HG03565 (cell line): Measurements from ENCODE around the gene CLDN1.

Source experiments
- ATAC-seq: cut with Tn5 transposase; IDR thresholded peaks from one replicate; pipeline ENCODE4 v1.9.1; 2021; ENCODE audit warnings: mild to moderate bottlenecking, moderate library complexity; ENCODE audit not compliant: unreplicated experiment

Gene CLDN1

DNA sequence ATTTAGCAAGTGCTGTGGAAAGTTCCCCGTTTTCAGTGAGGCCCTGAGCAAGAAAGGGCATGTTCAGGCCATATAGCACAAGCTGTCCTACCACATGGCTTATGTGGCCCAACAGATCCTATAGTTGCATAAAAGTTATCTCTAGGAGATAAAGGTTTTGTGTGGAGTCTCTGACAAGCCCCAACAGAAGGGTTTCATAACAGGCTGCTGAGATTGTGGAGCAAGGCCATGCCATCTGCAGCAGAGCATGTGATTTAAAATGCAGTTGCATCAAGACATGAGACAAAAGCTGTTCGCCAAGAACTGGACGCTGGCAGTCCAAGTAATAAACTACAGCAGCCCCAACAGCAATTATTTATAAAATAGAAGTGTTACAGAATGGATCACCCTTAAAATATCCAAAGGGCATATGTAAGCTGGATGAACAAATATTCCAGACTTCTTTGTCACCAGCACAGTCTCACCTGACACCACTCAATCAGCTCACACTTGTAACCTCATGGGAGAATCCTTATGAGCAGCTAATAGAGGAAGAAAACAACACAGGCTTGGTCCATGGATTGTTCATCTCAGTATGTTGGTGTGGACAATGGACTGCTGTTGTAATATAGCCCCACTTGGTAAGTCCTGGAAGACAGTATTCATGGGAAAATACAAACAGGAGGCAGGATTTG, 14.4 kb upstream of the CLDN1 start:
- no peak for ATAC-seq

DNA sequence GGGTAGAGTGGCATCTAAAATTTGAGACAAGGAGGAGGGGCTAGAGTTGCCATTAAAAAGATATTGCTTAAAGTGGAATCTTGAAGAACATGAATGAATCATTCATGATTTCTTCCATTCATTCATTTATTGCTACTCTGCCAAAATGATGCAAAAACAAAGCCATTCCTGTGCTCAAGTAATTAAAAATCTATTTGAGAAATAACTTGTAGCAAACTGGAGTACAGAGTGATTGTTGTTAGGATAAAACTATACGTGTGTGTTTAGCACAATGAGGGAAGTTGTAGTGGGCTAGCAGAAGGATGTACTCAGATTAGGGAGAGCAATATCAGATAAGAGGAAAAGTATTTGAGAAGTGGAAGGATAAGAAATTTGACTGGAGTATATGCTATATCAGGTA, 11.7 kb upstream of the CLDN1 start:
- no peak for ATAC-seq

DNA sequence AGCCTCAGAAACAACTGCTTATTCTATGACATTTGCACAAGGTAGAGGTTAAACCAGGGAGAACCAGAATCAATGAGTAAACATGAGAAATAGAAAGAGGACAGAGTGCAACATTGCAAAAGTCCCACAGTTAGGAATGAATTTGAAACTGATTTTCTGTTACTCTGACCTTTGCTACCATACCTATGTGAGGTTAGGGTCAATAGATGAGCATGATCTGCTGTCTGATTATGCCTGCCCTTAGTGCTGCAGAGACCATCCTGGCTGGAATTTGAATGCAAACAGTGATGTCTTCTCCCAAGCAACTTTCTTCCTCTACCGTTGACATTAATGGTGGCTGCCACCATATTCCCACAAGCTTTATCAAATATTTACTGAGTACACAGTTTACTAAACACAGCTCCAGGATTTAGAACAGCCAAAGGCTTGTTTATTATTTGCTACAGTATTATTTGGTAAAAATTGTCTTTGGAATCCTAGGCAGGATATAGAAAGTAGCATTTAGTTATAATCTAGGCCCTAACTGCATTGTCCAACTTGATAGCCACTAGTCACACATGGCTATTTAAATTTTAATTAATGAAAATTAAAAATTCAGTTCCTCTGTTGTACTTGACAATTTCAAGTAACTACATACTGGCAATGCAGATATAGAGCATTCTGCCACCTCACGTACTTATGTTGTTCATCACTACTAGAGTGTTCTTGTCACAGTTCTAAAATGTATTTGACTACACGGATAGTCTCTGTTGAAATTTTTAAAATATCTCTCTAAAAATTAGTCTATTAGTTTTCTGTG, 8.9 kb upstream of the CLDN1 start:
- ATAC-seq: no peak

DNA sequence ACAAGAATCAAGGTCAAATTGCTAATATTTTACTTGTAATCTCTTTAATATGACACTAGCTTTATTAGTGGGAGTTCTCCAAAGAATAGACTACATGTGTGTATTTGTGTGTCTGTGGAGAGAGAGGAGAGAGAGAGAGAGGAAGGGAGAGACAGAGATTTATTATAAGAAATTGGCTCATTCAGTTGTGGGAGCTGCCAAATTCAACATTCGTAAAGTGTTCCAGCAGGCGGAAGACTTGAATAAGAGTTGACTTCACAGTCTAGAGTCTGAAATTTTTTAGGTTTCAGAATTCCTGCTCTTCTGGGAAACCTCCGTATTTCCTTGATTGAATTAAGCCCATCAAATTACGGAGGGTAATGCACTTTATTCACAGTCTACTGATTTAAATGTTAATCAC, 4.7 kb upstream of the CLDN1 start:
- ATAC-seq: no peak

DNA sequence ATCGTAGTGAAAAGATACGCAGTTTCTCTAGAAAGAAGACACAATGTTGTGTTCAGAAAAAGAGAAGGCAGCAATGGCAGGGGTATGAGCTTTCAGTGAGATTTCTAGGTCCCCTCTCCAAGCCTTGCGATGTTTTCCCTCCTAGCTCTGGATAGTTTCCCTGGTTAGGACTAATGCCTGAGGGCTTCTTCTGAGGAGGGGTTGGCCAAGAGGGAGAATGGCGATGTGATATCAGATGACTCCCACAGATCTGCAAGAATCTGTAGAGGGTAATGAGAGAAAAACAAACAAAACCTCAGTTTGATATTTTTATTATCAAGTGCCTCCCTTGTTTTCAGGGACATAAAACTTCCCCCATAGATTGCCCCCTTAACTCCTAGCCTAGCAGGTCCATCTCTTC, 4.1 kb upstream of the CLDN1 start:
- ATAC-seq: no peak

DNA sequence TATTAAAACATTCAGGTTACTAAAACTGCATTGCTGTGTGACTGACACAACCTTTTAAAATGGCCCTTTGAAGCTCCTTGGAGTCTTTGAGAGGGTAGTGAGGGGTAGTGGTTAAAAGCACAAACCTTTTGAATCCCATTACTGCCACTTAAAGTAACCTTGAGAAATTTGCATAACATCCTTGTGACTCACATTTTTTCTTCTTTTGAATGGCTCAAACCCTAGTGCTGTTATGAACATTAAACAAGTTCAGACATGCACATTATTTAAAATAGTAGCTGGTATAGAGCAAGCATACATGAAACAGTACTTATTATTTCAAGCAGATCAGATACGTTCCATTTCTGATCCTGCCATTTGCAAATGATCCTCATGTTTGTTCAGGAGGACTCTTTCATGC, 3.7 kb upstream of the CLDN1 start:
- no peak for ATAC-seq

DNA sequence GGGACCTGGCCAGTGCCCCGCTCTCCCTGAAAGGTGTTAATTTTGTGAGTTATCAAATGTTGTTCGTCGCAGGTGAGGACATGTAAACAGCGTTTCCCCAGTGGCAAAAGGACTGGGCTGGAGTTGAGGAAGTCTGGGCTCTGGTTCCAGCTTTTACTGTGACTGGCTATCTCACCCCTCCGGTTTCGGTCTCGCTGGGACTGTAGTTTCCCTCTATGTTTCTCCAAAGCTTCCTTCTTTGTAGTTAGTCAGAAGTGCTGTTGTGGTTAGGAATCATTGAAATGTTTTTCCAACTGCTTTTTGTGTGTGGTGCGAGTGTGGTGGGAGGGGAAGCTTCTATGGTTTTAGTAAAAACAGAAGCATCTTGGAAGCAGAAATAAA, 990 bp upstream of the CLDN1 start:
- ATAC-seq: no peak

DNA sequence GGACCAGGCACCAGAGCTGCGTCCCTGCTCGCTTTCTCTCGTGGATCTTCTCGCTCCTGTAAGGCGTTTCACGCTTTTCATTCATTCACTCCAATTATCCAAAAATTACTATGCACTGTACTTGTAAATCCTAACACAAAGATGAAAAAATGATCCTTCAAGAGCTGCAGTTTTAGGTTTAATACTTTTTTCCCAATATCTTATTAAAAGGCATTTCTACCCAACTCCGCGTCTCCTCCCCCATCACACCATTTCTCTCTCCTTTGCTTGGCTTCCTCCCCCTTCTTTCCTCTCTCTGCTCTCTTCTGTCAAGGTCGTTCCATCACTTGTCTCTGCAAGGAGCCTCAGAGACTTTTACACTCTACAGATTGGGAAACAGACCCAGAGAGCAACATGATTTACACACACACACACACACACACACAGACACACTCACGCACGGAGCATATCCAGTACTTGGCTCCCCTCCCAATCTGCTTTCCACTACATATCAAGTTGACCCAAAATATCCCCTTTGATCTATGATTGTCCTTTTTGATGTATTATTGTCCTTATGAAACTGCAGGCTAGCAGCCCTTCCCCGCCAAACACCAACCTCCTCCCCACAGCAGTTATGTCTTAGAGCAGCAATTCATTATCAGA, 479 bp upstream of the CLDN1 start:
- ATAC-seq: no peak

DNA sequence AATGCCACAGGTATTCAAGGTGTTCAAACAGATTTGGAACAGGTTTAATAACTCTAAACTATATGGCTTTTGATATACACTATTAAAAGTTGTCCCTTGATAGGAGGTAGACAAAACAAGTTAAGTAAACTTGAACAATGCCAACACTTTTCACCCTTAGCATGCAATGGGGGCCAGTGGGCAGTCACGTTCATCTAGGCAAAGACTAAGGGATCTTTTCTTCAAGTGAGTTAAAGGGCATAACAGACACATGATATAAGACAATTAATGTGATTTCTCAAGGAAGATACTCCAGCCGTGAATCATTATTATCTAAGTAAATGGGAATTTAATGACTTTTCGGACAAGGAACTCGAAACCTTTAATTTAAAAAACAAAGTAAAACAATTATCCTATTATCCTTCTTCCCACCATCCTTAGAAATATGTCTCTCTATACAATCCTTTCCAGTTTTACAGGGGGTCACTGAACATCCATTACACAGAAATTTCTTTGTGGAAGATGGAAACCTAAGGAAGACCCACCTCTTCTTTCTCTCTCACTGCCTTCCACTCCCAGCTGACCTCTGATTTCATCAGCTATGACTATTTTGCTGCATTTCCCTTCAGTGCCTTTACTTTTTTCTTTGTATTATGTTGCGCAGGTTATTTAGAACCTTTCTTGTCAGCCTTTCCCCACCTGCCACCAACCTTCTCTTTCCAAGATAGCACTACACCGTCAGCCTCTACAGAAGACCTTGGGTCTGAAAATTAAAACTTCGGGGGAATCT, 1.5 kb downstream of the CLDN1 start:
- ATAC-seq: no peak

DNA sequence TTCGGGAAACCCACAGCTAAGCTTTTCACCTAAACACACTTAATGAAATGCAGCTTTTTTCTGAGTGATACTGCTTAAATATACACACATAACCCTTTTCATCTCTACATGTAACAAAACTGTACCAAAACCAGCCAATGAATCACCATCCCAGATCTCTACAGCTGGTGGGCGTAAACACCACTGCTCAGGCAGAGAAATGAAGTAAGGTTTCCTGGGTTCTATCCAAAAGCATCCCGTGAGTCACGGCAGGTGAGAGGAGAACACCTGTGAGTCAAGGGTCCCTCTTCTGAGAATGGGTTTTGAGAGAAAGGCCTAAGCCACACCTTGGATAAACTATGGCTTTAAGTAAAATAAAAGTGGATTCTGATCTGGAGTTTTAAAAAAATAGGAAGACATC, 2.6 kb downstream of the CLDN1 start:
- no peak for ATAC-seq

DNA sequence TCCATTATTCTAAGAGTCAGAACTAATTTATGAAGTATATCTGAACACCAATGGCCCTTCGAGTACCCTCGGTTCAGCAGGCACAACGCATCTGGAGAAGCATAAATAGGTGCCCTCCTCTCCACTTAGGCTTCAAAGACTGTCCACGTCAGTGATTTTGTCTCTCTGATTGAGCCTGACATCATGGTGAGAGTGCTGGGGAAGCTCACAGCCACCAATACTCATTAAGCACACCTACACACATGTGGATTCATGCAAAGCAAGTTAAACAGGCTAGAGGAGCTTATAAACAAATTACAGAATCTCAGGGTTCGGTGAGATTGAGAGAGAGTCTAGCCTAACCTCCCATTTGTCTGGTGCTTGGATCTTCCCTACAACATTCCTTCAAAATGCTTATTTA, 3.6 kb downstream of the CLDN1 start:
- ATAC-seq: no peak

DNA sequence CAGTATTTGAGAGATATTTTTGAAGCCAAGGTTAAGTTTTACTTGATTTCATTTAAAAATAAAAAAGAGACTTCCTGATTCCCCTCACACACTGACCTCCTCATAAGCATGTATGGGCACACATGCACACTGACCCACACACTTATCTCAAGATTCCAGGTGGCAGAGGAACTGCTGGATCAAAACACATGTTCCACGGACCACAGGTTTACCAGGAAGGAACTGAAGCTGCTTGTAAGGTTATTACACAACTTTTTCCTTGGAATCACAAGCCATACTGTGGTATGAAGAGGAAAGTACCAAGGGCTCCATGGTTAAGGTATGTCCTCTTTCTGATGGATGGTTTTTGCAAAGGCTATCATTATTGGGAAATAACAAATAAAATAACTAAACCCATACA, 7.5 kb downstream of the CLDN1 start:
- ATAC-seq: no peak

DNA sequence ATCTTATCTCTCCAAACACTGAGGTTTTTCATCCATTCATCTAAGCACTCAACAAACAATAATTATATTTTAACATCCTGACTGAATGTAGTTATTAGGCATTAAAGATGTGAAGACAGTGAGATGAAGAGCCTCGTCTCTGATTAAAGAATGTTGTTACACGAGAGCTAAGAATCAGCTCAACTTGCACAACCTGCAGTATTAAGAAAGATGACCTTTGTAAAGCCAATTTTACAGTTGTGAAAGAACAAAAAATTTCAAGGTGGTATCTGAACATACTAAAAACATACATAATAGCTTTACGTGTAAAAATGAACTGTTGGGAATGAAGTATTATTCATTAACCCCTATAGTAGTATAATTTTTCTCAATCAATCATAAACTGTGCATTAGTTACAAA, 12.8 kb downstream of the CLDN1 start:
- ATAC-seq: no peak

DNA sequence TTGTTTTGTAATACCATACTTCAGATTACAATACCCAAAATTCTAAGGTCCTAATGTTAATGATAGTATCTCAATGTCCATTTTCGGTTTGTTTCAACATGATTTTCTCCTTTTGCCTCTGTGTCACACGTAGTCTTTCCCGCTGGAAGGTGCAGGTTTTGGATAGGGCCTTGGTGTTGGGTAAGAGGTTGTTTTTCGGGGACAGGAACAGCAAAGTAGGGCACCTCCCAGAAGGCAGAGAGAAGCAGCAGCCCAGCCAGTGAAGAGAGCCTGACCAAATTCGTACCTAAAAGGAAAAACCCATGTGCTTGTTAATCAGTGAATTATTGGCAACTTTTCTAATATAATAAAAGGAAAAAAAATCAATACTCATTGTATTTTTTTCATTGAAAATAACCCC, 14.1 kb downstream of the CLDN1 start:
- ATAC-seq: no peak

DNA sequence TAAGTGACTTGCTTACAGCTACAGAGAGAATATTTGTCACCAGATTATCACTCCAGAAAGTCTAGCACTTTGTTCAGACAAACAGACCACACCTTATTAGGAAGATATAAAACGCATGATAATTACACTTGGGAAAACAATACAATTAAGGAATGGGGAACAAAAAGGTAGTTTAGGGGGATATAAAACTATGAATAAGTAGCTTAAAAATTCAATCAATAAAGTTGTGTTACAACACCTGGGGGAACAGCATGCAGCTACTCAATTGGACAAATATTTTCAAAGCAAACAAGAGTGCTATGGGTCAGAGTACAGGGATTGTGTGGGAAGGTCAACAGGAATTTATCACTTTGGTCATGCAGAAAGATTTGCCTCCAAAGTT, 15.1 kb downstream of the CLDN1 start:
- ATAC-seq: no peak

DNA sequence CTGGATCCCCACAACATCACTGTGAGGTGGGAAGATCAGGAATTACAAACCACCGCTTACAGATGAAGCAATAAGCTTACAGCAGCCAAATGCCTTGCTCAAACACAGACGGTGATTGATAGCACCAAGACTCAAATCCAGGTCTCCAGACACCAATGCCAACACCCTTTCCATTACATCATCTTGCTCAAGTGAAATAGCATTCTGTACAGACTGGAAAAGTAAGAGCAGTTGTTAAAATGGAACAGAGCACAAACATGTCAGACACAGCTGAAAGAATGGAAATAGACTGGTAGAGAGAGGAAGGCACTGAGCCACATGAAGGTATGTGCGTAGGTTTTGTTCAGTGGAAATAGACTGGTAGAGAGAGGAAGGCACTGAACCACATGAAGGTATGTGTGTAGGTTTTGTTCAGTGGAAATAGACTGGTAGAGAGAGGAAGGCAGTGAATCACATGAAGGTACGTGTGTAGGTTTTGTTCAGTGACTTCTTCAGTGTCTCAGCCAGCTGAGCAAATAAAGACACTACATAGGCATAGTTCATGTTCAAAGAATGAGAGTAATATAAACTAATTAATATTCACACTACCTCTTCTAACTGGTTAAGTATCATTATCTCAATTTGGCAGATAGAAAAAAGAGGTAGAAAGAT, 15.6 kb downstream of the CLDN1 start:
- ATAC-seq: no peak

DNA sequence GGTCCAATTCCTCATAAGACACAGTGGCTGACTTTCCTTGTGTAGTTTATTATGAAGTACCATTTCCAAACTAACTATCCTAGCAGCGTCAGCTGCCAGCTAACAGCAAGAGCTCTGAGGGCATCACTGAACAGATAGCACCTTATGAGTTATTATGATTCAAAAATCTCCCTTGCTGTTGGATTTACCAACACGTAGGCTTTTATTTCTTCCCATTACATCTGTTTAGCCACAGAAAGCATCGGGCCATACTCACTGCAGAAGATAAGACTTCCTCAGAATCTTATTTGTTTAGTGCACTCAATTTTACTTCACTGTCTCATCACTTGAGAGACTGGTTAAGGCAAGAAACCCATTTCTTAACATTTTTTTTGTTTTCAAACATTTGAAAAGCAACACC, 16.2 kb downstream of the CLDN1 start:
- no peak for ATAC-seq

DNA sequence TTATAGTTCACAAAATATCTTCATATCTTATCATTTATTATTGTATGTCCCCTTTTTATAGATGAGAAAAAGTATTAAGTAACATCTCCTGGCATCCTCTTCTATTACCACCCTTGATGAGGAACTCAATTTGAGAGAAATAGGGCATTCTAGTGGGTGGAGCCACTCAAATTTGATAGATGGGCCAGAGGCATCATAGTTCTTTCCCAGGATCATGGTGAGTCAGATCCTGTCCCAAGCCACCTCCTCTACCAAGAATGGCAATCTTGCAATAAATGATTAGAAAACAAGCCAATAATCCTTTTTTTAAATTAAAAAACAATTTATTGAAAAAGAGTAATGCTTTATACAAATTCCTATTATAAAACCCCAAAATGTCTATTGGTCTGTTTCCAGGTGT, 16.8 kb downstream of the CLDN1 start:
- ATAC-seq: no peak

DNA sequence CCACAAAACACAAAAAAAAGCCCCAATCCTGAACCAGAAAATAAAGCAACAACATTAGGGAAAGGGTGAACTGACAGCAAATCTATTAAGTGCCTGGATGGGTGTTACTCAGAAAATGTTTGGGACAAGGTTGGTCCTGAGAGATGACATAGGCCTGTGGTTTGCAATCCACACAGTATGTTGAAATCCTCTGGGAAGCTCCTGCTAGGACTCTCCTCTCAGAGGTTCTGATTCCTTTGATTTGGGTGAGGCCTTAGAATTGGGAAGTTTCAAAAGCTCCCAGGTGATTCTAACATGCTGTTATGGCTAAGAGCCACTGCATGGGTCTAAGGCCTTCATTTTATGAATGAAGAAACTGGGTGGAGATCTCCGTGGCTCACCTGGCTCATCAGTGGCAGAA, 18.4 kb downstream of the CLDN1 start:
- no peak for ATAC-seq

DNA sequence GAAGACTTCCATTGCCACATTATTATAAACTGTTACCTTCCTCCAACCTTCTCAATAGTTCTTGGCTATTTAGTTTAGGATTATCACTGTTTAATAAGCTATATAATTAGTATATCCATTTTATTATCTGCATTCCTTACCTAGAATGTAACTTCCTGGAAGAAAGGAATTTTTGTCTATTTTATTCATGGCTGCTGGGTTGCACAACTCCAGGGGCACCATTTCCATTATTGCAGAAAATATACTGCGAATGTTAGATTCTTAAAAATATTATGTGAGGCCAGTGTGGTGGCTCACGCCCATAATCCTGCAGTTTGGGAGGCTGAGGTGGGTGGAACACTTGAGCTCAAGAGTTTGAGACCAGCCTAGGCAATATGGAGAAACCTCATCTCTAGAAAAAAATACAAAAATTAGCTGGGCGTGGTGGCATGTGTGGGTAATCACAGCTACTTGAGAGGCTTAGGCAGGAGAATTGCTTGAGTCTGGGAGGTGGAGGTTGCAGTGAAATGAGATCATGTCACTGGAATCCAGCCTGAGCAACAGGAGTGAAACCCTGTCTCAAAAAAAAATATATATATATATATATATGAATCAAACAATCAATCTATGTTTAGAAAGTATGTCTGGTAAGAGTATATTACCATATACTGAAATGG, 19.9 kb downstream of the CLDN1 start:
- no peak for ATAC-seq

DNA sequence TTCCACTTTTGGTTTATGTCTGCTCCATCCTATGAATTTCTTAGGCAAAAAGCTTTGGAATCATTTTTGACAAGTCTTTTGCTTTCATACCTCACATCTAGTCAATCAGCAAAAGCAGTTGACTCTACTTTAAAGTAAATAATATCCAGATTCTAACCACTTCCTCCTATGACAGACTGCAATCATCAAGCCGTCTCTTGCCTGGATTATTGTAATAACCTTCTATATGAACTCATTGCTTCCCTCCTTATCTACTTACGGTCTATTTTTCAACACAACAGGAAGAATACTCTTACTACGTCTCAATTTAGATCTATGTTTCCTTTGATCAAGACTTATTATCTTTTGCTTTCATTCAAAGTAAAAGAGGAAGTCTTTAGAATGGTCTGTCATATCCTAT, 20.7 kb downstream of the CLDN1 start:
- no peak for ATAC-seq
